A549 (cell line): ENCODE results near the gene ERGIC1. TPM values are rescaled to one million over a fixed set of nuclear protein-coding genes. Genes with fewer than 3 reads are reported as not detected.

Source experiments
- ATAC-seq, 2 experiments: fragments of 200-7000 bp in 1 of 2; fragments of >200 bp in 1 of 2; cut with Nextera tagmentation in 1 of 2; cut with Tn5 transposase in 1 of 2; 3 replicates each; pipeline versions ENCODE4 v1.8.0 to v1.9.1; 2018 to 2020; ENCODE audit warnings: mild to moderate bottlenecking in 1 of 2, moderate library complexity in 1 of 2
- CTCF ChIA-PET: fragments of 300-600 bp; sonication (Branson Sonifier 250); formaldehyde crosslinking; extraction: SDS; loops from one replicate; lab custom pipeline; 2021; ENCODE audit warnings: antibody characterized with exemption, inconsistent platforms; lab: Yijun Ruan, JAX
- POLR2A ChIA-PET: fragments of 350-600 bp; formaldehyde crosslinking; extraction: SDS; loops from one replicate; lab custom pipeline; 2021; ENCODE audit warnings: antibody characterized with exemption, inconsistent platforms; lab: Yijun Ruan, JAX
- DNase-seq, 2 experiments: peaks; one replicate each; pipeline versions ENCODE4 v3.0.0 to v3.0.0-alpha.2; 2011 to 2016; ENCODE audit warnings: low read depth in 1 of 2, low spot score in 1 of 2
- FAIRE-seq: peaks from 2 replicates; lab custom pipeline; 2011; peaks lifted over from hg19 to GRCh38; lab: Jason Lieb, UNC
- H3K27ac ChIP-seq, 2 experiments: fragments of >200 bp; sonication (Bioruptor Twin); formaldehyde crosslinking; 3 replicates each; pipeline ENCODE4 v1.5.1; 2016 to 2017
- H3K4me1 ChIP-seq: fragments of >200 bp; sonication (Bioruptor Twin); formaldehyde crosslinking; 3 replicates; pipeline ENCODE4 v1.6.1; 2016
- H3K4me2 ChIP-seq: fragments of >200 bp; sonication (Bioruptor Twin); formaldehyde crosslinking; 3 replicates; pipeline ENCODE4 v1.6.1; 2016
- H3K4me3 ChIP-seq: fragments of >200 bp; sonication (Bioruptor Twin); formaldehyde crosslinking; 3 replicates; pipeline ENCODE4 v1.5.1; 2016
- H3K9me3 ChIP-seq: fragments of >200 bp; sonication (Bioruptor Twin); formaldehyde crosslinking; 3 replicates; pipeline ENCODE4 v1.6.1; 2016
- ATOH8 ChIP-seq: fragments of 250-450 bp; sonication (Bioruptor Pico); IDR thresholded peaks from 2 replicates; pipeline ENCODE4 v1.5.0; 2020; ENCODE audit warnings: low read depth, mild to moderate bottlenecking, moderate library complexity
- BCL3 ChIP-seq: fragments of >200 bp; sonication (Bioruptor Twin); formaldehyde crosslinking; IDR thresholded peaks from 3 replicates; pipeline ENCODE4 v1.6.1; 2016
- CBX2 ChIP-seq: fragments of 200-600 bp; sonication (generic); IDR thresholded peaks from 2 replicates; pipeline ENCODE4 v1.6.1; 2016; ENCODE audit warnings: low read depth, mild to moderate bottlenecking, borderline replicate concordance
- CBX8 ChIP-seq: fragments of 200-600 bp; sonication (generic); IDR thresholded peaks from 2 replicates; pipeline ENCODE4 v1.6.1; 2016
- CEBPB ChIP-seq, 2 experiments: fragments of >200 bp in 1 of 2; sonication (Bioruptor Twin) in 1 of 2; formaldehyde crosslinking in 1 of 2; IDR thresholded peaks; 2 replicates each; pipeline ENCODE4 v1.6.1; 2012 to 2016
- EHMT2 ChIP-seq: fragments of 200-600 bp; sonication (generic); IDR thresholded peaks from 2 replicates; pipeline ENCODE4 v1.6.1; 2016; ENCODE audit warnings: antibody characterized with exemption, low read depth, mild to moderate bottlenecking, moderate library complexity
- ELK1 ChIP-seq: fragments of 150-350 bp; IDR thresholded peaks from 2 replicates; pipeline ENCODE4 v1.6.1; 2014; ENCODE audit warnings: low read depth, mild to moderate bottlenecking, low read length
- ESRRA ChIP-seq: fragments of 150-350 bp; IDR thresholded peaks from 2 replicates; pipeline ENCODE4 v1.6.1; 2014; ENCODE audit warnings: mild to moderate bottlenecking, low read length, borderline replicate concordance
- FOXS1 ChIP-seq: fragments of 250-450 bp; sonication (Bioruptor Pico); IDR thresholded peaks from 2 replicates; pipeline ENCODE4 v1.5.0; 2020; ENCODE audit warnings: mild to moderate bottlenecking, moderate library complexity
- HDAC2 ChIP-seq: fragments of 200-600 bp; sonication (generic); IDR thresholded peaks from 2 replicates; pipeline ENCODE4 v1.6.1; 2016
- HEYL ChIP-seq: fragments of 250-450 bp; sonication (Bioruptor Pico); IDR thresholded peaks from 2 replicates; pipeline ENCODE4 v1.8.0; 2021; ENCODE audit warnings: mild to moderate bottlenecking, moderate library complexity
- HOXB13 ChIP-seq: fragments of 250-450 bp; sonication (Bioruptor Pico); IDR thresholded peaks from 2 replicates; pipeline ENCODE4 v1.5.0; 2020; ENCODE audit warnings: low read depth, mild to moderate bottlenecking, moderate library complexity
- HOXB5 ChIP-seq: fragments of 250-450 bp; sonication (Bioruptor Pico); IDR thresholded peaks from 2 replicates; pipeline ENCODE4 v1.5.0; 2020; ENCODE audit warnings: mild to moderate bottlenecking, moderate library complexity
- KDM5A ChIP-seq: fragments of 200-600 bp; sonication (generic); IDR thresholded peaks from 2 replicates; pipeline ENCODE4 v1.6.1; 2016; ENCODE audit warnings: antibody characterized with exemption, mild to moderate bottlenecking
- MAX ChIP-seq: IDR thresholded peaks from 2 replicates; pipeline ENCODE4 v1.6.1; 2012
- MAZ ChIP-seq: fragments of 150-350 bp; IDR thresholded peaks from 2 replicates; pipeline ENCODE4 v1.6.1; 2014; ENCODE audit warnings: antibody characterized with exemption, low read depth, low read length, borderline replicate concordance
- MYC ChIP-seq: IDR thresholded peaks from 2 replicates; pipeline ENCODE4 v1.6.1; 2012; ENCODE audit warnings: mild to moderate bottlenecking, inconsistent platforms, low read length, improper control_type of control experiment, borderline replicate concordance
- NR3C1 ChIP-seq: fragments of >200 bp; sonication (Bioruptor Twin); formaldehyde crosslinking; IDR thresholded peaks from 3 replicates; pipeline ENCODE4 v1.6.1; 2017
- PBX3 ChIP-seq: IDR thresholded peaks from 2 replicates; pipeline ENCODE4 v1.6.1; 2012
- PHF8 ChIP-seq: fragments of 200-600 bp; sonication (generic); IDR thresholded peaks from 2 replicates; pipeline ENCODE4 v1.6.1; 2016; ENCODE audit warnings: low read depth, mild to moderate bottlenecking, antibody characterized with exemption, moderate library complexity, borderline replicate concordance
- POLR2A ChIP-seq: IDR thresholded peaks from 2 replicates; pipeline ENCODE4 v1.6.1; 2012; ENCODE audit warnings: mild to moderate bottlenecking, low read length
- POLR2AphosphoS2 ChIP-seq: conservative IDR thresholded peaks from 2 replicates; pipeline ENCODE4 v1.6.1; 2012; ENCODE audit warnings: low read length, improper control_type of control experiment, inconsistent platforms
- RAD21 ChIP-seq, 2 experiments: fragments of >200 bp in 1 of 2; sonication (Bioruptor Twin) in 1 of 2; formaldehyde crosslinking in 1 of 2; IDR thresholded peaks in 1 of 2; conservative IDR thresholded peaks in 1 of 2; 2 replicates in 1 of 2; 3 replicates in 1 of 2; pipeline ENCODE4 v1.6.1; 2012 to 2018; ENCODE audit warnings: inconsistent platforms in 1 of 2
- RARB ChIP-seq: fragments of 250-450 bp; sonication (Bioruptor Pico); IDR thresholded peaks from 2 replicates; pipeline ENCODE4 v1.8.0; 2021; ENCODE audit warnings: mild to moderate bottlenecking, moderate library complexity
- REST ChIP-seq: fragments of 200-600 bp; sonication (generic); IDR thresholded peaks from 2 replicates; pipeline ENCODE4 v1.6.1; 2016; ENCODE audit warnings: antibody characterized with exemption, mild to moderate bottlenecking, moderate library complexity
- SMC3 ChIP-seq: fragments of >200 bp; sonication (Bioruptor Twin); formaldehyde crosslinking; IDR thresholded peaks from 3 replicates; pipeline ENCODE4 v1.6.1; 2018; ENCODE audit warnings: inconsistent platforms
- SREBF2 ChIP-seq: fragments of 450-650 bp; IDR thresholded peaks from 2 replicates; pipeline ENCODE4 v1.6.1; 2014; ENCODE audit warnings: mild to moderate bottlenecking, moderate library complexity
- TFCP2L1 ChIP-seq: fragments of 250-450 bp; sonication (Bioruptor Pico); IDR thresholded peaks from 2 replicates; pipeline ENCODE4 v1.5.0; 2021; ENCODE audit warnings: mild to moderate bottlenecking
- USF2 ChIP-seq: fragments of 450-650 bp; IDR thresholded peaks from 2 replicates; pipeline ENCODE4 v1.6.1; 2014; ENCODE audit warnings: antibody characterized with exemption
- ZC3H11A ChIP-seq: fragments of 450-650 bp; IDR thresholded peaks from 2 replicates; pipeline ENCODE4 v1.6.1; 2014; ENCODE audit warnings: antibody characterized with exemption, mild to moderate bottlenecking
- ZFP36 ChIP-seq: fragments of 450-650 bp; IDR thresholded peaks from 2 replicates; pipeline ENCODE4 v1.6.1; 2014; ENCODE audit warnings: borderline replicate concordance; ENCODE audit not compliant: partially characterized antibody
- WGBS: methylation state at CpG from one replicate; pipeline ENCODE4 v1.1.6; 2017; ENCODE audit errors: missing lambda C conversion rate; 5-methylcytosine and 5-hydroxymethylcytosine counted together
- polyA plus RNA-seq, 4 experiments: library from polyadenylated mRNA; depleted of rRNA in 3 of 4; stranded (reverse); fragments of >200 nt; fragmentation: RNase III in 1 of 4; extraction: RNeasy Plus Mini Kit Qiagen cat#74134 plus additional on column Dnase treatment in 1 of 4; gene quantifications; 2 replicates in 3 of 4; 3 replicates in 1 of 4; pipeline ENCODE4 v1.2.3, GENCODE V29; 2011 to 2017

Gene ERGIC1
- polyA plus RNA-seq, 2 of the 4 experiments (the other 2 are of a cell fraction): 176 to 304 TPM

GRCh38 chr5:172919525-172920446, 85.7 kb downstream of the ERGIC1 start:
- DNase-seq (no peak), ATAC-seq (peak; percentile 8 to 62), FAIRE-seq (no peak)
- Histone ChIP-seq H3K4me1 (peaks cover 61% of the 10 kb centered on the region), H3K9me3 (no peaks in the 10 kb centered on the region), H3K27ac (peak overlapping the region; percentile 98 to 100), H3K4me2 (peak overlapping the region; percentile 46), H3K4me3 (no peak overlapping the region)
- ChIA-PET CTCF (interaction anchor here (0.8 to 3.7 kb wide), 16 partner anchors 9 to 207 kb away, joined by 3 to 29 read pairs (median 6); partner anchors contain the start of genes DUSP1 and RPL26L1), POLR2A (interaction anchor here (0.6 to 2.3 kb wide), 10 partner anchors 8 to 205 kb away, joined by 3 to 23 read pairs (median 5); partner anchors contain the start of gene DUSP1)
- 47% methylated on average over 16 of the region's 16 CpGs for WGBS
- no peak; the same call in 2 of the 3 replicates for TF ChIP-seq SMC3
- no peak for TF ChIP-seq PHF8
- TF ChIP-seq FOXS1 (CRISPR knock-in tag): peak; percentile 87; the same call in 1 of the 2 replicates
- TF ChIP-seq KDM5A: no peak
- TF ChIP-seq MAX: no peak
- no peak for TF ChIP-seq HDAC2
- TF ChIP-seq RAD21 (conservative IDR thresholded peaks at IDR 0.05 in 1 of 2, IDR thresholded peaks at IDR 0.05 in 1 of 2): no peak
- no peak for TF ChIP-seq ELK1
- TF ChIP-seq MAZ: no peak
- no peak for TF ChIP-seq PBX3
- no peak for TF ChIP-seq EHMT2
- TF ChIP-seq TFCP2L1 (CRISPR knock-in tag): peak; percentile 78; the same call in 1 of the 2 replicates
- TF ChIP-seq CEBPB (IDR thresholded peaks at IDR 0.05): no peak
- no peak for TF ChIP-seq CBX2
- no peak for TF ChIP-seq REST
- no peak for TF ChIP-seq ESRRA
- TF ChIP-seq CBX8: no peak
- no peak for TF ChIP-seq POLR2A
- no peak for TF ChIP-seq MYC
- TF ChIP-seq SREBF2: no peak
- no peak; the same call in 2 of the 3 replicates for TF ChIP-seq BCL3
- TF ChIP-seq USF2: no peak
- TF ChIP-seq ZC3H11A: no peak
- no peak for TF ChIP-seq NR3C1
- TF ChIP-seq RARB: no peak
- TF ChIP-seq ZFP36: no peak
- peak; percentile 76 for TF ChIP-seq ATOH8 (CRISPR knock-in tag)
- no peak for TF ChIP-seq POLR2AphosphoS2
- peak; percentile 97 for TF ChIP-seq HOXB5
- no peak for TF ChIP-seq HEYL
- peak; percentile 98 for TF ChIP-seq HOXB13
